DOHH2 (cell line): ENCODE measurements around the gene LYZL1.

Experiments used
- H3F3A ChIP-seq: fragments of 200-600 bp; sonication (generic), shearing (Covaris generic); 2 replicates; pipeline ENCODE4 v1.6.0; 2016; ENCODE audit warnings: antibody characterized with exemption, mild to moderate bottlenecking; ENCODE audit not compliant: control insufficient read depth, insufficient read depth
- H3K27ac ChIP-seq: fragments of 200-600 bp; sonication (generic); 2 replicates; pipeline ENCODE4 v1.5.1; 2014; ENCODE audit warnings: low read depth, mild to moderate bottlenecking, low read length, moderate library complexity
- H3K27me3 ChIP-seq: fragments of 200-600 bp; sonication (generic); 2 replicates; pipeline ENCODE4 v1.6.1; 2014; ENCODE audit warnings: mild to moderate bottlenecking, low read length, mixed read lengths; ENCODE audit not compliant: control insufficient read depth
- H3K36me3 ChIP-seq: fragments of 200-600 bp; sonication (generic); 2 replicates; pipeline ENCODE4 v1.6.1; 2014; ENCODE audit warnings: mild to moderate bottlenecking, low read length, moderate library complexity, mixed read lengths; ENCODE audit not compliant: control insufficient read depth
- H3K4me1 ChIP-seq: fragments of 200-600 bp; sonication (generic); 2 replicates; pipeline ENCODE4 v1.6.1; 2014; ENCODE audit warnings: mild to moderate bottlenecking, low read length, mixed read lengths; ENCODE audit not compliant: control insufficient read depth
- H3K4me2 ChIP-seq: fragments of 200-600 bp; sonication (generic); 2 replicates; pipeline ENCODE4 v1.6.0; 2014; ENCODE audit warnings: mild to moderate bottlenecking, low read length, moderate library complexity
- H3K4me3 ChIP-seq: fragments of 200-600 bp; sonication (generic); 2 replicates; pipeline ENCODE4 v1.5.1; 2014; ENCODE audit warnings: mild to moderate bottlenecking, low read length, mixed read lengths
- H3K79me2 ChIP-seq: fragments of 200-600 bp; sonication (generic); 2 replicates; pipeline ENCODE4 v1.6.1; 2014; ENCODE audit warnings: mild to moderate bottlenecking, low read length, mixed read lengths; ENCODE audit not compliant: control insufficient read depth
- H3K9me2 ChIP-seq: fragments of 200-600 bp; sonication (generic); replicated peaks from 2 replicates; pipeline ENCODE4 v1.6.1; 2014; ENCODE audit warnings: mild to moderate bottlenecking, low read length, mixed read lengths; ENCODE audit not compliant: control insufficient read depth
- H3K9me3 ChIP-seq: fragments of 200-600 bp; sonication (generic); 2 replicates; pipeline ENCODE4 v1.6.1; 2014; ENCODE audit warnings: antibody characterized with exemption, low read length, mixed read lengths; ENCODE audit not compliant: control insufficient read depth, insufficient read depth
- H4K20me1 ChIP-seq: fragments of 200-600 bp; sonication (generic); 2 replicates; pipeline ENCODE4 v1.6.0; 2014; ENCODE audit warnings: low read depth, mild to moderate bottlenecking, antibody characterized with exemption, low read length, moderate library complexity; ENCODE audit not compliant: control insufficient read depth, insufficient read depth
- CTCF ChIP-seq: fragments of 200-600 bp; sonication (generic); IDR thresholded peaks from one replicate; pipeline ENCODE4 v1.5.1; 2014; ENCODE audit warnings: antibody characterized with exemption, mild to moderate bottlenecking, low read depth, low read length; ENCODE audit not compliant: poor library complexity, severe bottlenecking
- EZH2phosphoT487 ChIP-seq: fragments of 200-600 bp; sonication (generic); IDR thresholded peaks from 2 replicates; pipeline ENCODE4 v1.6.1; 2017; ENCODE audit warnings: borderline replicate concordance, mild to moderate bottlenecking, antibody characterized with exemption, low read length, moderate library complexity, mixed read lengths

LYZL1 gene

GRCh38 chr10:29268011-29268410, 20.9 kb upstream of the LYZL1 start:
- Histone ChIP-seq H3K36me3 (no peaks in the 10 kb centered on the region), H3K27me3 (no peaks in the 10 kb centered on the region), H3K9me2 (no peaks in the 10 kb centered on the region), H3K4me1 (no peaks in the 10 kb centered on the region), H3K4me3 (no peak overlapping the region), H3K27ac (no peak overlapping the region), H3K4me2 (no peak overlapping the region), H3K79me2 (no peaks in the 10 kb centered on the region), H4K20me1 (no peaks in the 10 kb centered on the region), H3F3A (no peaks in the 10 kb centered on the region), H3K9me3 (no peaks in the 10 kb centered on the region)
- TF ChIP-seq EZH2phosphoT487 (no peak), CTCF (no peak)

- H4K20me1 ChIP-seq, result no peaks in the 10 kb centered on the region
- no peak overlapping the region for H3K4me2 ChIP-seq
- no peaks in the 10 kb centered on the region for H3K36me3 ChIP-seq
- no peaks in the 10 kb centered on the region for H3K79me2 ChIP-seq
- no peaks in the 10 kb centered on the region for H3K4me1 ChIP-seq
- no peak overlapping the region for H3K27ac ChIP-seq
- no peaks in the 10 kb centered on the region for H3K9me3 ChIP-seq
- H3K9me2 ChIP-seq, result no peaks in the 10 kb centered on the region
- no peak for TF ChIP-seq CTCF
- no peak overlapping the region for H3K4me3 ChIP-seq
- H3F3A ChIP-seq, result no peaks in the 10 kb centered on the region
- H3K27me3 ChIP-seq, result no peaks in the 10 kb centered on the region
These were observed 19.4 kb upstream of the LYZL1 start for GRCh38 chr10:29269486-29269885.

- H3K27ac ChIP-seq, result no peak overlapping the region
These were observed 18.0 kb upstream of the LYZL1 start for GRCh38 chr10:29270883-29271282.

More at GRCh38 chr10:29270883-29271282, 18.0 kb upstream of the LYZL1 start:
- Histone ChIP-seq H3K4me2 (no peak overlapping the region), H3F3A (no peaks in the 10 kb centered on the region), H3K9me3 (no peaks in the 10 kb centered on the region), H3K79me2 (no peaks in the 10 kb centered on the region), H3K4me1 (no peaks in the 10 kb centered on the region), H4K20me1 (no peaks in the 10 kb centered on the region), H3K36me3 (no peaks in the 10 kb centered on the region), H3K9me2 (no peaks in the 10 kb centered on the region), H3K4me3 (no peak overlapping the region), H3K27me3 (no peaks in the 10 kb centered on the region)
- TF ChIP-seq CTCF (no peak), EZH2phosphoT487 (no peak)
